GF-D8 (cell line): ENCODE results near the gene ZNF284.
"Not testable (repeated sequence)": the region's sequence is repeated elsewhere in the genome, so short reads cannot be mapped to it uniquely, and the experiment has no call there.

ENCODE experiments used
- DNase-seq: peaks from one replicate; lab custom pipeline; 2025; lab: John Stamatoyannopoulos, UW

ZNF284 gene

GRCh38 chr19:44111910-44112463, 40.0 kb downstream of the ZNF284 start:
- no peak for DNase-seq

- DNase-seq: no peak
These were observed 40.8 kb downstream of the ZNF284 start for GRCh38 chr19:44112802-44113137.

GRCh38 chr19:44113138-44113783, 41.3 kb downstream of the ZNF284 start, which contains the start of gene ZNF225:
ZNF225 (plus strand) TSS chr19:44113399; CDS start chr19:44115828, 2,429 bp downstream.
- peak; percentile 93 for DNase-seq

- no peak for DNase-seq
These were observed 41.9 kb downstream of the ZNF284 start for GRCh38 chr19:44113784-44114390.

- DNase-seq: not testable (repeated sequence)
These were observed 49.2 kb downstream of the ZNF284 start for GRCh38 chr19:44121162-44121561.

GRCh38 chr19:44131955-44132354, 60.0 kb downstream of the ZNF284 start:
- DNase-seq: no peak
